ENCODE data around the gene FRG2B. TPM values are rescaled to one million over a fixed set of nuclear protein-coding genes. Genes with fewer than 3 reads are reported as not detected.
"Not testable (repeated sequence)": the region's sequence is repeated elsewhere in the genome, so short reads cannot be mapped to it uniquely, and the experiment has no call there.

FRG2B gene
- total RNA-seq, 1 experiment from 2014 or later: 0.53 TPM

DNA sequence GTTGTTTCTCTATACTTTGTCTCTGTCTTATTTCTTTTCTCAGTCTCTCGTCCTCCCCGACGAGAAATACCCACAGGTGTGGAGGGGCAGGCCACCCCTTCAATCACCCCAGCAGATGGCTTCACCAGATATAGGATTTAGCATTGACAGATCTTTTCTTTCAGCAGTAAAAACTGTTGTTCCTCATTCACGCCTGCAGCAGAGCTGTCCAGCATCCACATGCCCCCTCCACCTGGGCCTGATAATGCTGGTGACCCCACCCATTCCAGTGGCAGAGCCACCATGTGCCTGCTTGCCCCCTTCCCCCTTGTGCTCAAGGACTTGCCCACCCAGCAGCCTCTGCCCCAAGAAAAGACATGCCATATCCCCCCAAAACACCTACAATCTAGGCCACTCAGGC lies 15.5 kb downstream of the FRG2B start:
- no peak for DNase-seq (ENCODE audit: low read depth, low spot score)
- in situ Hi-C loops (cut with HindIII; ENCODE audit: low pct_unique_long_range_greater_than_20kb, low sequenced_read_pairs): no loop called here

GRCh38 chr10:133608855-133609254 lies 17.7 kb downstream of the FRG2B start:
- peak; percentile 54 for DNase-seq (ENCODE audit: low read depth, low spot score)
- in situ Hi-C loops (cut with HindIII; ENCODE audit: low pct_unique_long_range_greater_than_20kb, low sequenced_read_pairs): no loop called here

- in situ Hi-C loops (cut with HindIII; ENCODE audit: low pct_unique_long_range_greater_than_20kb, low sequenced_read_pairs); DNase-seq (ENCODE audit: low read depth, low spot score): not testable (repeated sequence)
These were observed 23.2 kb downstream of the FRG2B start for GRCh38 chr10:133603434-133603833.

DNA sequence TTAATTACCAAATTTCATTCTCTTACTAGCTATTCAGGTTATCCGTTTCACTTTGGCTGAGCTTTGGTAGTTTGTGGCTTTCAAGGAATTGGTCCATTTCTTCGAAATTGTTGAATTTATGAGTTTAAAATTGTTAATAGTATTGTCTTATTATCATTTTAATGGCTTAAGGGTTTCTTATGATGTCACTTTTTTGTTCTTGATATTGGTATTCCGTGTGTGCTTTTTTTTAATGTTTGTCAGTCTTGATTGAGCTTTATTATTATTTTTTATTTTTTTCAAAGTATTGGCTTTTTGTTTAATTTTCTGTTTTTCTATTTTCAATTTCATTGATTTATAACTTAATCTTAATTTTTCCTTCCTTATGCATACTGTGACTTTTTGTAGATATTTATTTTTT lies 25.9 kb downstream of the FRG2B start:
- in situ Hi-C loops (cut with HindIII; ENCODE audit: low pct_unique_long_range_greater_than_20kb, low sequenced_read_pairs): no loop called here
- no peak for DNase-seq (ENCODE audit: low read depth, low spot score)

- DNase-seq (ENCODE audit: low read depth, low spot score); in situ Hi-C loops (cut with HindIII; ENCODE audit: low pct_unique_long_range_greater_than_20kb, low sequenced_read_pairs): not testable (repeated sequence)
These were observed 26.7 kb downstream of the FRG2B start for GRCh38 chr10:133599869-133600268.

DNA sequence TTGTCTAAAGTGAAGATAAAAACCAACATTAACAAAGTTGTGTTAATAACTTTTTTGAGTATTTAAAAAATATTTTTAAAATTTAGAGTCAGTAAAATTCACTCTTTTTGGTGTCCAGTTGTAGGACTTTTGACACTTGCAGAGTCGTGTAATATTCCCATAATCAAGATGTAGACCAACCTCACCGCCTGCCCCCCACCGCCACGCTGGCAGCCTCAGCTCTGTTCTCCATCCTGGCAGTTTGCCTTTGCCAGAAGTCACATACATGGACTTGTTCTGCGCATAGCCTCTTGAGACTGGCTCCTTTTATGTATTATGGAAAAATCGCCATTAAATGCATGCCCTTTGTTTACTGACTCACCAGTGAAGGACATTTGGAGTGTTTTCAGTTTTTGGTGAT lies 33.9 kb downstream of the FRG2B start:
- in situ Hi-C loops (cut with HindIII; ENCODE audit: low pct_unique_long_range_greater_than_20kb, low sequenced_read_pairs): no loop called here
- DNase-seq (ENCODE audit: low read depth, low spot score): no peak

DNA sequence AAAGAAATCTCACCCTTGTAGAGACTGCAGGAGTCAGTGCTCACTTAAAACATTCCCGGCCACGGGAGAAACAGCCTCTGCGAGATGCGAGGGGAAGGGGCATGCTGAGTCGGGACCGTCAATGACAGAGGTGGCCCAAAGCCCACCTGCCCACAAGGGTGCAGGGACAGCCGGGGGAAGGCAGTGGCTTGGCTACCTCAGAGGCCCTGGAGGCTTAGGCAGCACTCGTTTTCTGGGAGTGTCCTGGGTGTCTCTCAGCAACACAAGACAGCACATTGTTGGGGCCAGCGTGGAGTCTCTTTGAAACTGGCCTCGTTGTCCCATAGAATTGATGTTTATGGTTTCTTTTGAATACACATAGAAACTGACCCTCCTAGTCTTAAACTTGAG lies 35.6 kb downstream of the FRG2B start:
- DNase-seq (ENCODE audit: low read depth, low spot score): no peak
- in situ Hi-C loops (cut with HindIII; ENCODE audit: low pct_unique_long_range_greater_than_20kb, low sequenced_read_pairs): no loop called here

GRCh38 chr10:133590226-133590969 lies 36.2 kb downstream of the FRG2B start:
- in situ Hi-C loops (cut with HindIII; ENCODE audit: low pct_unique_long_range_greater_than_20kb, low sequenced_read_pairs): no loop called here
- DNase-seq (ENCODE audit: low read depth, low spot score): no peak

- in situ Hi-C loops (cut with HindIII; ENCODE audit: low pct_unique_long_range_greater_than_20kb, low sequenced_read_pairs); DNase-seq (ENCODE audit: low read depth, low spot score): not testable (repeated sequence)
These were observed 49.6 kb downstream of the FRG2B start for GRCh38 chr10:133577037-133577436.

Other genes with a start within 250 kb of the FRG2B start
- 0.83 and 1.0 TPM in 2 replicates for gene PAOX, start 247.5 kb downstream of the FRG2B start, total RNA-seq (2014; rRNA removed; shearing (Covaris generic))
- 34.9 and 38.5 TPM in 2 replicates for gene MTG1, start 232.6 kb downstream of the FRG2B start, total RNA-seq (2014; rRNA removed; shearing (Covaris generic))
- gene SPRN, start 202.2 kb downstream of the FRG2B start, total RNA-seq (2014; rRNA removed; shearing (Covaris generic)): not detected in 2 replicates
- gene SCART1, start 172.8 kb downstream of the FRG2B start, total RNA-seq (2014; rRNA removed; shearing (Covaris generic)): 0.29 and 0.37 TPM in 2 replicates
- gene CYP2E1, start 99.4 kb downstream of the FRG2B start, total RNA-seq (2014; rRNA removed; shearing (Covaris generic)): not detected in 2 replicates
- not detected in 2 replicates for gene SYCE1, start 61.2 kb downstream of the FRG2B start, total RNA-seq (2014; rRNA removed; shearing (Covaris generic))

Data from SK-MEL-5 (cell line).